AG10803 (cell line): ENCODE results near the gene OVOL2.
"Not testable (repeated sequence)": the region's sequence is repeated elsewhere in the genome, so short reads cannot be mapped to it uniquely, and the experiment has no call there.

Source experiments
- DNase-seq: peaks from one replicate; pipeline ENCODE4 v3.0.0; 2010; ENCODE audit warnings: low read depth
- H3K4me3 ChIP-seq: 2 replicates; pipeline ENCODE4 v1.5.1; 2011; ENCODE audit warnings: mild to moderate bottlenecking, low read length, control low read depth
- CTCF ChIP-seq: conservative IDR thresholded peaks from 2 replicates; pipeline ENCODE4 v1.5.1; 2011; ENCODE audit warnings: mild to moderate bottlenecking, low read length, control low read depth, inconsistent platforms

The OVOL2 gene

DNA sequence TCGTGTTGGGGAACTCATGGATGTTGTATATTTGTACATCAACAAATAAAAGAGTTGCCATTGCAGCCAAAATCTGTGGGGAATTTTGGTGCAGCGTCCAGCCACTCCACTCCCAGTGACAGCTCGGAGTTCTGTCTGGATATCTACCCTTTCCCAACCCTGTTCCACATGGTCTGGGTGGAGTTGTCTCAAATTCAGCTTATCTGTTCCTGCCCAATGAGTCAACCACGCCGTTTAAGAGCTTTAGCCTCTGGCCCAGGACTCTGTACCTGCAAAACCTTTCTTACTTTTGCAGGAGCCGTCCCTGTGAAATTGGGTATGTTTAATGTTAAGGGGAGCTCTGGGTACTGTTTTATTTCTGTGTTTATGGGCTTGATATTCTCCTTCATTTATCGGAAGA is 33.9 kb upstream of the OVOL2 start:
- no peak for DNase-seq
- no peak overlapping the region for H3K4me3 ChIP-seq
- TF ChIP-seq CTCF = no peak

GRCh38 chr20:18090477-18090876 is 32.8 kb upstream of the OVOL2 start:
- H3K4me3 ChIP-seq = no peak overlapping the region
- no peak for TF ChIP-seq CTCF
- no peak for DNase-seq

- H3K4me3 ChIP-seq = no peak overlapping the region
- no peak for TF ChIP-seq CTCF
- DNase-seq = no peak
These were observed 32.3 kb upstream of the OVOL2 start for GRCh38 chr20:18090044-18090443.

DNA sequence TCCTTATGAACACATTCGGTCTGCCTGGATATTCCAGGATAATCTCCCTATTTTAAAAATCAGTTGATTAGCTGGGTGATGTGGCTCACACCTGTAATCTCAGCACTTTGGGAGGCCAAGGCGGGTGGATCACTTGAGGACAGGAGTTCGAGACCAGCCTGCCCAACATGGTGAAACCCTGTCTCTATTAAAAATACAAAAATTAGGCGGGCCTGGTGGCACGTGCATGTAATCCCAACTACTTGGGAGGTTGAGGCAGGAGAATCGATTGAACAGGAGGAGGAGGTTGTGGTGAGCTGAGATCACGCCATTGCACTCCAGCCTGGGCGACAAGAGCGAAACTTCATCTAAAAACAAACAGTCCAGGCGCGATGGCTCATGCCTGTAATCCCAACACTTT is 31.1 kb upstream of the OVOL2 start:
- not testable (repeated sequence) for H3K4me3 ChIP-seq, DNase-seq

DNA sequence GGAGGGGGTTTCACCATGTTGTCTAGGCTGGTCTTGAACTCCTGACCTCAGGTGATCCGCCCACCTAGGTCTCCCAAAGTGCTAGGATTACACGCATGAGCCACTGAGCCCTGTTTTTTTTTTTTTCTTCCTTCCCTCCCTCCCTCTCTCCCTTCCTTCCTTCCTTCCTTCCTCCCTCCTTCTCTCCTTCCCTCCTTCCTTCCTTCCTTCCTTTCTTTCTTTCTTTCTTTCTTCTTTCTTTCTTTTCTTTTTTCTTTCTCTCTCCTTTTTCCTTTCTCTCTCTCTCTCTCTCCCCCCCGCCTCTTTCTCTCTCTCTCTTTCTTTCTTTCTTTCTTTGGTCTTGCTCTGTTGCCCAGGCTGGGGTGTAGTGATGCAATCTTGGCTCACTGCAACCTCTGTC is 30.6 kb upstream of the OVOL2 start:
- DNase-seq, H3K4me3 ChIP-seq: not testable (repeated sequence)

DNA sequence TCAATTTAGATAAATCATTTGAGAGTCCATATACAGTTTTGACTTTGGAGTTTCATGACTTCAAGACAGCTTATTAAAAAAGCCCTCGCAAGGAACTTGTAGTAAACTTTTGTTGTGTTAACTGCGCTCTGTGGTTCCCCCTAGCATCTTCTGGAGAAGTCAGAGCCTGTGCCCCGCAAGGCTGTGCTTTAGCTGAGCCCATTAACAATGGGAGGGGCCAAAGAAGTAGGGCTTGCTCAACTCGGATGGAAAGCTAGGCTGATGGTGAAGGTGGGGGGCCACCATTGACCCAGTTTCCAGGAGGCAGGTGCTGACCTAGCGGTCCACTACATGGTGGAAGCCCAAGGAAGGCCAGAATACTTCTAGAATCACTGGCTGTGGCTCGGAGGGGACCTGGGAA is 29.3 kb upstream of the OVOL2 start:
- no peak for DNase-seq
- TF ChIP-seq CTCF = no peak

DNA sequence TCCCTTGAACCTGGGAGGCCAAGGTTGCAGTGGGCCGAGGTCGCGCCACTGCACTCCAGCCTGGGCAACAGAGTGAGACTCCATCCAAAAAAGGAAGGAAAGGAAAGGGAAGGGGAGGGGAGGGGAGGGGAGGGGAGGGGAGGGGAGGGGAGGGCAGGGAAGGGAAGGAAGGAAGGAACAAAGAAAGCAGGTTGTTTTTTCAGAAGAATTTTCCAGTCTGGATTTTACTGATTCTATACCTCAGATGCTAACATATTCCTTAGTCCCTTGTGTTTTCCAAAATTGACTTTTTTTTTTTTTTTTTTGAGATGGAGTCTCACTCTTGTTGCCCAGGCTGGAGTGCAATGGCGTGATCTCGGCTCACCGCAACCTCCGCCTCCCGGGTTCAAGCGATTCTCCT is 23.1 kb upstream of the OVOL2 start:
- not testable (repeated sequence) for DNase-seq, H3K4me3 ChIP-seq

More for the DNA sequence above, 29.3 kb upstream of the OVOL2 start:
- H3K4me3 ChIP-seq = no peak overlapping the region

DNA sequence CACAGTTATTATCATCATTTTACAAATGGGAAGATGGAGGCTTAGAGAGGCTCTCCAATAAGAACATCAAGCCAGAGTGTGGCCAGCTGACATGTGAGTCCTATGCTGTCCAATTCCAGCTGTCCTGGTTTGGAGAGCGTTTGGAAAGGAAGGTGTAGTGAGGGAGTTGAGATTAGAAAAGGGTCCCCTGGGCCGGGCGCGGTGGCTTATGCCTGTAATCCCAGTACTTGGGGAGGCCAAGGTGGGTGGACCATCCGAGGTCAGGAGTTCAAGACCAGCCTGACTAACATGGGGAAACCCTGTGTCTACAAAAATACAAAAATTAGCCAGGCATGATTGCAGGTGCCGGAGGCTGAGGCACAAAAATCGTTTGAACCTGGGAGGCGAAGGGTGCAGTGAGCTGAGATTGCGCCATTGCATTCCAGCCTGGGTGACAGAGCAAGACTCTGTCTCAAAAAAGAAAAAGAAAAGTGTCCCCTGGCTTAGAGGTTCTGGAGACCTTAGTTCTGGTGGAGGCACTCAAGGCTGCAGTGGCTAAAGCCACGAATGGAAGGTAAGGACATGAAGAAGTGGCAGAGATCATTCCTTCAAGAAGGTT is 22.1 kb upstream of the OVOL2 start:
- no peak overlapping the region for H3K4me3 ChIP-seq
- no peak for DNase-seq
- TF ChIP-seq CTCF = no peak

DNA sequence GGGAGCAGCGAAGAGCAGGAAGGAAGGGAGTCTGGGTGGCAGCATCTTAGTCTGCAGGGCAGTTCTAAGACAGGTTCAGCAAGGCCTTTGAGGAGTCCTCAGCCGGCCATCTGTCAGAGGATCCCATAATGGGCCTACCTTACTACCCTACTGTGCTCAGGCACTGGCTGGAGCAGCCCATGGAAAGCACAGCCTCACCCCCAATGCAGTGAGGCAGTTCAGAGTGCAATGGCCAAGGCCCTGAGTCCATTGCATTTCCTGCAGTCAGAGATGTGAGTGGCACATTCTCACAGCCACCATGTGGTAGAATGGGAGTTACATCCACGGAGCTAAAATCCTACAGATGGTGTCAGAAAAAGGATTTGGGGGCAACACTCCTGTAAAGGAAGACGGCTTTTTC is 19.4 kb upstream of the OVOL2 start:
- H3K4me3 ChIP-seq = no peak overlapping the region
- no peak for TF ChIP-seq CTCF
- DNase-seq = no peak
